K562 (cell line): ENCODE data around the gene NPC1. TPM values are rescaled to one million over a fixed set of nuclear protein-coding genes. Genes with fewer than 3 reads are reported as not detected.

Experiments used
- ATF3 ChIP-seq, 2 experiments: fragments of 450-650 bp in 1 of 2; sonication (generic) in 1 of 2; formaldehyde crosslinking in 1 of 2; IDR thresholded peaks in 1 of 2; conservative IDR thresholded peaks in 1 of 2; 2 replicates each; pipeline versions ENCODE4 v1.6.1 to v1.8.1; 2016 to 2023; ENCODE audit warnings: mild to moderate bottlenecking in 2 of 2, moderate library complexity in 2 of 2, inconsistent platforms in 1 of 2, missing genetic modification reagents in 1 of 2
- ATF6 ChIP-seq: sonication (generic); formaldehyde crosslinking; IDR thresholded peaks from 2 replicates; pipeline ENCODE4 v1.4.0; 2020; ENCODE audit warnings: mild to moderate bottlenecking, missing genetic modification reagents
- ATF7 ChIP-seq: fragments of 450-650 bp; IDR thresholded peaks from 2 replicates; pipeline ENCODE4 v1.7.1; 2014; ENCODE audit warnings: mild to moderate bottlenecking, moderate library complexity
- CREM ChIP-seq: IDR thresholded peaks from 2 replicates; pipeline ENCODE4 v1.6.1; 2014; ENCODE audit warnings: antibody characterized with exemption, low read depth
- CSDE1 ChIP-seq, 2 experiments: fragments of 450-650 bp; IDR thresholded peaks; 2 replicates each; pipeline ENCODE4 v1.6.1; 2016; ENCODE audit warnings: mild to moderate bottlenecking in 1 of 2
- ERF ChIP-seq: fragments of 450-650 bp; formaldehyde crosslinking; IDR thresholded peaks from 2 replicates; pipeline ENCODE4 v1.4.0; 2020; ENCODE audit warnings: mild to moderate bottlenecking, mixed read lengths
- FOS ChIP-seq: IDR thresholded peaks from 3 replicates; pipeline ENCODE4 v1.6.1; 2011; ENCODE audit not compliant: insufficient read length; ENCODE audit errors: extremely low read depth
- GABPB1 ChIP-seq: sonication (generic); formaldehyde crosslinking; IDR thresholded peaks from 2 replicates; pipeline ENCODE4 v1.8.0; 2022; ENCODE audit warnings: mild to moderate bottlenecking, missing genetic modification reagents
- HDAC2 ChIP-seq: fragments of 450-650 bp; IDR thresholded peaks from 2 replicates; pipeline ENCODE4 v1.6.1; 2016; ENCODE audit warnings: mild to moderate bottlenecking
- NFE2 ChIP-seq: IDR thresholded peaks from 2 replicates; pipeline ENCODE4 v1.6.1; 2014; ENCODE audit warnings: antibody characterized with exemption, low read depth
- NFE2L1 ChIP-seq: fragments of 450-650 bp; IDR thresholded peaks from 2 replicates; pipeline ENCODE4 v1.6.1; 2016; ENCODE audit warnings: missing genetic modification characterization, low read depth, mild to moderate bottlenecking, missing compliant biosample characterization, moderate library complexity, borderline replicate concordance
- NFRKB ChIP-seq: fragments of 450-650 bp; IDR thresholded peaks from 2 replicates; pipeline ENCODE4 v1.6.1; 2016; ENCODE audit warnings: low read depth
- RNF2 ChIP-seq: sonication (generic); IDR thresholded peaks from 2 replicates; pipeline ENCODE4 v1.6.1; 2016
- SMARCA4 ChIP-seq: fragments of 450-650 bp; IDR thresholded peaks from 2 replicates; pipeline ENCODE4 v1.6.1; 2016
- TFE3 ChIP-seq: fragments of 450-650 bp; formaldehyde crosslinking; IDR thresholded peaks from 2 replicates; pipeline ENCODE4 v1.4.0; 2020; ENCODE audit warnings: mild to moderate bottlenecking, mixed read lengths
- ZC3H8 ChIP-seq: fragments of 450-650 bp; IDR thresholded peaks from 2 replicates; pipeline ENCODE4 v1.6.1; 2017
- polyA plus RNA-seq, 8 experiments: library from polyadenylated mRNA; depleted of rRNA in 4 of 8; stranded (reverse) in 5 of 8; unstranded in 3 of 8; fragments of >200 nt; fragmentation: Nextera tagmentation in 2 of 8; fragmentation: Illumina TruSeq in 1 of 8; extraction: Ambion mirVana in 2 of 8; extraction: Trizol in 1 of 8; gene quantifications; 2 replicates each; pipeline versions ENCODE4 v1.2.1 to v1.2.3, GENCODE V29; 2011 to 2014; ENCODE audit warnings: inconsistent platforms in 1 of 8, missing spikeins in 1 of 8
- total RNA-seq, 7 experiments: library from RNA; depleted of rRNA in 6 of 7; stranded (reverse); fragments of >200 nt in 6 of 7; fragmentation: Illumina TruSeq in 2 of 7; extraction: Trizol in 2 of 7; gene quantifications; 2 replicates each; pipeline versions ENCODE4 v1.2.1 to v1.2.3, GENCODE V29; 2011 to 2021; ENCODE audit warnings: low replicate concordance in 1 of 7
- TF ChIP-seq, protein P1 (sequence below): sonication (generic); formaldehyde crosslinking; IDR thresholded peaks from 2 replicates; pipeline ENCODE4 v1.8.1; 2023; ENCODE audit warnings: mild to moderate bottlenecking, missing genetic modification reagents
- TF ChIP-seq, protein P2 (sequence below), 2 experiments: fragments of 200-800 bp in 1 of 2; sonication (Bioruptor generic) in 1 of 2; sonication (generic) in 1 of 2; formaldehyde crosslinking in 1 of 2; IDR thresholded peaks in 1 of 2; conservative IDR thresholded peaks in 1 of 2; 2 replicates each; pipeline versions ENCODE4 v1.5.0 to v1.6.1; 2016 to 2020; ENCODE audit warnings: missing compliant biosample characterization in 1 of 2, missing genetic modification characterization in 1 of 2, missing genetic modification reagents in 1 of 2

NPC1 gene
- total and polyA plus RNA-seq, 9 of the 15 experiments (the other 6 are each of a cell fraction or from before 2014, with no cell fraction given) = 17.1 to 45.9 (median 27.6) TPM

- 0 out of 2 replicates have a peak, but pooled peaks have one; percentile 8 for TF ChIP-seq ATF6 (CRISPR knock-in tag)
- no peak for TF ChIP-seq NFE2L1 (tag)
- TF ChIP-seq, protein P1, sequence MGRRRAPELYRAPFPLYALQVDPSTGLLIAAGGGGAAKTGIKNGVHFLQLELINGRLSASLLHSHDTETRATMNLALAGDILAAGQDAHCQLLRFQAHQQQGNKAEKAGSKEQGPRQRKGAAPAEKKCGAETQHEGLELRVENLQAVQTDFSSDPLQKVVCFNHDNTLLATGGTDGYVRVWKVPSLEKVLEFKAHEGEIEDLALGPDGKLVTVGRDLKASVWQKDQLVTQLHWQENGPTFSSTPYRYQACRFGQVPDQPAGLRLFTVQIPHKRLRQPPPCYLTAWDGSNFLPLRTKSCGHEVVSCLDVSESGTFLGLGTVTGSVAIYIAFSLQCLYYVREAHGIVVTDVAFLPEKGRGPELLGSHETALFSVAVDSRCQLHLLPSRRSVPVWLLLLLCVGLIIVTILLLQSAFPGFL (CRISPR knock-in tag) = no peak
- TF ChIP-seq ERF = no peak
- TF ChIP-seq ZC3H8 = no peak
- TF ChIP-seq TFE3 = no peak
- TF ChIP-seq CREM = peak; percentile 23; the same call in 1 of the 2 replicates
- peak; percentile 82 for TF ChIP-seq NFE2
- peak; percentile 26; the same call in 1 of the 2 replicates for TF ChIP-seq HDAC2
- 0 out of 2 replicates have a peak, but pooled peaks have one; percentile 3 for TF ChIP-seq GABPB1
- TF ChIP-seq, protein P2, sequence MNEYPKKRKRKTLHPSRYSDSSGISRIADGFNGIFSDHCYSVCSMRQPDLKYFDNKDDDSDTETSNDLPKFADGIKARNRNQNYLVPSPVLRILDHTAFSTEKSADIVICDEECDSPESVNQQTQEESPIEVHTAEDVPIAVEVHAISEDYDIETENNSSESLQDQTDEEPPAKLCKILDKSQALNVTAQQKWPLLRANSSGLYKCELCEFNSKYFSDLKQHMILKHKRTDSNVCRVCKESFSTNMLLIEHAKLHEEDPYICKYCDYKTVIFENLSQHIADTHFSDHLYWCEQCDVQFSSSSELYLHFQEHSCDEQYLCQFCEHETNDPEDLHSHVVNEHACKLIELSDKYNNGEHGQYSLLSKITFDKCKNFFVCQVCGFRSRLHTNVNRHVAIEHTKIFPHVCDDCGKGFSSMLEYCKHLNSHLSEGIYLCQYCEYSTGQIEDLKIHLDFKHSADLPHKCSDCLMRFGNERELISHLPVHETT (CRISPR knock-in tag; conservative IDR thresholded peaks at IDR 0.05 in 1 of 2, IDR thresholded peaks at IDR 0.05 in 1 of 2) = 0 out of 4 replicates have a peak, but pooled peaks of 1 of the 2 experiments have one; percentile 11
- TF ChIP-seq SMARCA4 = peak; percentile 86
- TF ChIP-seq FOS = peak; percentile 53
- TF ChIP-seq RNF2 = no peak
- TF ChIP-seq CSDE1 (IDR thresholded peaks at IDR 0.05) = no peak
- no peak for TF ChIP-seq NFRKB
- peak; percentile 97 for TF ChIP-seq ATF3 (IDR thresholded peaks at IDR 0.05)
- peak; percentile 50; the same call in 1 of the 2 replicates for TF ChIP-seq ATF3 (CRISPR knock-in tag; conservative IDR thresholded peaks at IDR 0.05)
- peak; percentile 61; the same call in 1 of the 2 replicates for TF ChIP-seq ATF7
Measured at GRCh38 chr18:23529604-23530003, 56.7 kb downstream of the NPC1 start (continued).
